ENCODE data around the gene HADHA.

- TF ChIP-seq POLR2A (IDR thresholded peaks at IDR 0.05; ENCODE audit: low read length) (no peak), GATA1 (IDR thresholded peaks at IDR 0.05; ENCODE audit: low read depth, low read length) (no peak)
Measured at GRCh38 chr2:26144031-26144430, 100.4 kb downstream of the HADHA start.

All from erythroblast (primary cell).